Skeletal muscle tissue (tissue), 5 donors: ENCODE data around the gene AHDC1. TPM values are rescaled to one million over a fixed set of nuclear protein-coding genes. Genes with fewer than 3 reads are reported as not detected.

Experiments used
- H3K27ac ChIP-seq: one replicate; pipeline ENCODE4 v1.7.0; 2013; ENCODE audit warnings: mild to moderate bottlenecking, low read depth, low read length, inconsistent platforms
- H3K27me3 ChIP-seq, 3 donors: one replicate each; pipeline ENCODE4 v1.7.0; 2013; ENCODE audit warnings: low read length in 3 of 3; ENCODE audit not compliant: control insufficient read depth in 3 of 3, insufficient read depth in 3 of 3
- H3K36me3 ChIP-seq, 3 donors: one replicate each; pipeline ENCODE4 v1.7.0; 2013; ENCODE audit warnings: low read length in 3 of 3; ENCODE audit not compliant: control insufficient read depth in 3 of 3, insufficient read depth in 3 of 3
- H3K4me1 ChIP-seq, 3 donors: one replicate each; pipeline ENCODE4 v1.7.0; 2013; ENCODE audit warnings: low read length in 3 of 3, mild to moderate bottlenecking in 3 of 3; ENCODE audit not compliant: control insufficient read depth in 3 of 3, insufficient read depth in 3 of 3
- H3K4me3 ChIP-seq, 3 donors: one replicate each; pipeline ENCODE4 v1.7.0; 2013; ENCODE audit warnings: low read length in 3 of 3
- H3K9ac ChIP-seq, 3 donors: one replicate each; pipeline ENCODE4 v1.7.0; 2013; ENCODE audit warnings: low read length in 3 of 3, mild to moderate bottlenecking in 3 of 3, moderate library complexity in 2 of 3, low read depth in 1 of 3
- H3K9me3 ChIP-seq, 3 donors: one replicate each; pipeline ENCODE4 v1.7.0; 2013; ENCODE audit warnings: low read length in 3 of 3; ENCODE audit not compliant: control insufficient read depth in 3 of 3
- small RNA-seq: library from RNA; depleted of rRNA; stranded (forward); fragments of <200 nt; gene quantifications from one replicate; pipeline ENCODE3, GENCODE V24; 2014
- total RNA-seq: library from RNA; depleted of rRNA; stranded (reverse); fragments of >200 nt; gene quantifications from one replicate; pipeline ENCODE4 v1.2.3, GENCODE V29; 2014
- donor health status: Osteomylitis.

The AHDC1 gene
- total RNA-seq, 1 donor from 2014 or later: 19.8 TPM

DNA sequence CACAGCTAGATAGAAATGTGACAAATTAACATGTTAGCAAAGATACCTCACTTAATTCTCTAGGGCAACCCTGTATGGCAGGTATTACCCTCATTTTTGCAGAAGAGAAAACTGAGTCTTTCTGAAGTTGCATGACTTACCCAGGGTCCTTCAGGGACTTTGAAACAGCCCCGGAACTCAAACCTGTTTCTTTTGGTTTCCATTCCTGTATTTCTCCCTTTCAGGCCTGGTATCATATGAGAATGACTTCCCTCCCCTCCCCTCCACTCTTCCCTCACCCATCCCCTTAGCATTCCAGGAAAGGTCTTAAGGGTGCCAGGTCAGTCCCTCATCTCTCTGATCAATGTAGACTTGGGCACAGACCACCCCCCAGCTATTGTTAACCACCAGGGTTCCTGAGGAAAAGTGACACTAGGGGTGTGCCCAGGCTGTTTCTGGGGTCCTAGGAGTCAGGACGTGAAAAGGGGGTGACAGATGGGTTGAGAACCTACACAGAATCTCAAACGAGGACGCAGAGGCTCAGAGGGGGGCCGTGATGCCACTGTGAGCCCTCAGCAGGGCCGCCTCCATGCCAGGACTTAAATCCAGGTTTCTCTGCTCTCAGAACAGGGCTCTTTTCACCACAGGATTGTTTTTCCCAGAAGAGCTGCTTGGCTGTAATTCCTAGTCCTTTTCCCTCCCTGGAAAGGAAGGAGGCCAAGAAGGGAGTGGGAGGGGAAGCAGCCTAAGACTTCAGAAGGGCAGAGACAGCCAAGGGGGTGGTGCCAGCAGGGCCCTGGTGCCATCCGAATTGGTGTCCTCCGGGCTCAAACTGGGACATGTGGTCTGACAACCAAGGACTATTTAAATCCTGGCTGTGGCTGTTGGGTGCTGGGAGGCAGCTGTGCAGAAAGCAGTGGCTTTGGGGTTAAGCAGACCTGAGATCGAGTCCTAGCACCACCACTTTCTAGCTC, 111.9 kb downstream of the AHDC1 start:
- Histone ChIP-seq H3K9me3 (no peaks in the 10 kb centered on the region), H3K4me1 (peaks cover 27 to 30% (median 29%) of the 10 kb centered on the region in 3 donors), H3K36me3 (no peaks in the 10 kb centered on the region), H3K27me3 (no peaks in the 10 kb centered on the region), H3K27ac (peak overlapping the region; percentile 99), H3K4me3 (peak overlapping the region in 2 of 3 donors; percentile 13 to 23), H3K9ac (peak overlapping the region; percentile 64 to 76 (median 70))

DNA sequence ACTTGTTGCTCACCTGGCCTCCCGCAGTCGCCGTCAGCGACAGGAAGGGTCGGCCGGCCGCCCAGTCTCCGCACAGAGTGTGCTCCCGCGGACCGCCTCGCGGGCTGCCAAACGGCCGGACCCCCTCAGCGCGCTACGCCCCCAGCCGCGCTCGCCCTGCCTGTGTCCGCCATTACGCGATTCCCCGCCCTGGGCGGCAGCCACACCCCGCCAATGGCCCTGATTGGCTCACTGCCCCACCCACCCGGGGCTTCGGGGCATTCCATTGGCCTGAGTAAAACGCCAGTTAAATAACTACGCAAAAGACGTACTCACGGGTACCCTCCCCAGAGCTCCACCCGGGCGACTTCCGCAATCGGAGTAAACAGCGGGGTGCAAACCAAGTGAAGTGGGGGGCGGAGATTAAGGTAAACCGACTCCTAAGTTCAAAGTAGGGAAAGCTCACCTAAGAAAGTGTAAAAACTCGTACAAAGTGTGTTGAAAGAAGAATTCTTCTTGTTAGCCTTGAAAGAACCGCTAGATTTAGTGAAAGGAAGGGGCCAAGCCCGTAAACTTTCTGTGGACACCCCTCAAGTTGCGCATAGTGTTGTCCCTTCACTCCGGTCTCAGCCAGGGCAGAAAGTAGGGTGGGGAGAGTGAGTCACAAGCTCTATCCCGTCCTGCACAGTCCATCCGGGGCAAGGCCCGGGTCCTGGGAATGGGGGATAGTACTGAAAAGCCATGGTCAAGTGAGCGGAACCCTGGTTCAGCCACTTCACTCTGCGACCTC, 113.8 kb downstream of the AHDC1 start, which contains the start of gene WASF2:
Gene WASF2, minus strand, starts transcription at position 195 of the 769 bp plus-strand sequence. CDS start 61,277 bp downstream, outside the sequence.
- H3K27me3 ChIP-seq: no peaks in the 10 kb centered on the region
- H3K27ac ChIP-seq: peak within 1 kb of the TSS; percentile 99
- H3K36me3 ChIP-seq: no peaks in the 10 kb centered on the region
- peak within 1 kb of the TSS; percentile 80 to 99 (median 84) for H3K4me3 ChIP-seq
- peaks cover 26 to 29% (median 29%) of the 10 kb centered on the region in 3 donors for H3K4me1 ChIP-seq
- H3K9me3 ChIP-seq: no peaks in the 10 kb centered on the region
- H3K9ac ChIP-seq: peak within 1 kb of the TSS; percentile 91 to 99 (median 99)

DNA sequence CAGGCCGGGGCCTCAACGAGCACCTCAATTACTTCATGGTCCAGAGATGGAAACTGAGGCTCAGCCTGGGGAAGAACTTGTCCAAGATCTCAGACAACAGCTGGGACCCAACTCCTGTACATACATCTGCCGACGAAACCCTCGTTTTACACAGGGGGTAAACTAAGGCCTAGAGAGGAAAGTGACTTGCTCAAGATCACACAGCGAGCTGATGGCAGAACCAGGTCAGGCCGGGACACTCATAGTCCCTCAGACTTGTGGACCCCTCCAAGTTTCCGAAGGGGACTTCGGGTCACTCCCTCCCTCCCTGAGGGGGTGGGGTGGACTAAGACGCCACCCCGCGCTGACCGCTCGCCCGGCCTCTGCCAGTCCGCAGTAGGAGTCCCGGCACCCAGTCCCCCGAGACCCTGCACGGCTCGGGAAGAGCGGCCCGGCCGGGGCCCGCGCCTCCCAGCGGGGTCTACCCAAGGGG, 114.4 kb downstream of the AHDC1 start:
- Histone ChIP-seq H3K4me1 (peaks cover 26 to 29% (median 29%) of the 10 kb centered on the region in 3 donors), H3K27ac (peak overlapping the region; percentile 99), H3K9me3 (no peaks in the 10 kb centered on the region), H3K4me3 (peak overlapping the region; percentile 78 to 99 (median 84)), H3K27me3 (no peaks in the 10 kb centered on the region), H3K36me3 (no peaks in the 10 kb centered on the region), H3K9ac (peak overlapping the region; percentile 91 to 99 (median 99))

DNA sequence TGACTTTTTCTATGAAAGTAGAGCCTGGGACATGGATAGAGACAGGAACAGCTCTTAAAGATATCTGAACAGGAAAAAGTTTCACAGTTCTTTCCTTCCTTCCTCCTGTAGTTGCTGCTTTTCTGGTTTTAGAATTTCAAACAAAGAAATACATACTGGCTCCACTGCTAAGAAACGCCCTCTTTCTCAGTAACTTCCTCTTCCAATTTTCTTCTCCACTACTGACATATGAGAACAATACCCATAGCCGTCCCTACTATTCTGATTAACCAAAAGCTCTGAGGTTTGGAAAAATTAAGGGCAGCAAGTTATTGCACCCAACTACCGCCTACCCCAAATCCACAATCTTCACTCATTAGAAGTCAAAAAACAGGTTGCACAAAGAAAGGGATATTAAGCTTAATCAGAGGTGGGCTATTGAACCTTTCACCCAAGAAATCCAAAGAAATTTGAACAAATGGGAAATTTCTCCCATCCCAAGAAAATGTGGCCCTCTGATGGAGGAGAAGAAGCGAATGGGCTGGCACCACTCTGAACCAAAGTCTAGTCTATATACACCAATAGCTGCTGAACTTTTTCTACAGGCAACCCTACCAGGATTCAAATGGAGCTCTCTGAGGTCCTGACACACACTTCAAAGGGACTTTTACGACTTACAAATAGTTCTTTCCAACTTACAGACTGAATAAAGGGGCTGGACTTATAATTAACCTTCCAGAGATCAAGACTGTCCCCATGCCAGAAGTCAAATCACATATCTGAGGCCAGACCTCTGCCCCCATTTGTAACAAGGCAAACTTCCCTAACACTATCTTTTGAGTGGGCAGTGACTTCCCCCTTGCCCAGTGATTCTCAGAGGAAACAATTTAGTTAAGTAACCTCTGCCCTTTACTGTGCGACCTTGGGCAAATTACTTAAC, 115.7 kb downstream of the AHDC1 start:
- Histone ChIP-seq H3K36me3 (no peaks in the 10 kb centered on the region), H3K27ac (peak overlapping the region; percentile 99), H3K9me3 (no peaks in the 10 kb centered on the region), H3K27me3 (no peaks in the 10 kb centered on the region), H3K4me1 (peaks cover 29 to 38% (median 33%) of the 10 kb centered on the region in 3 donors), H3K9ac (peak overlapping the region; percentile 91 to 99 (median 99)), H3K4me3 (peak overlapping the region; percentile 78 to 99 (median 84))

DNA sequence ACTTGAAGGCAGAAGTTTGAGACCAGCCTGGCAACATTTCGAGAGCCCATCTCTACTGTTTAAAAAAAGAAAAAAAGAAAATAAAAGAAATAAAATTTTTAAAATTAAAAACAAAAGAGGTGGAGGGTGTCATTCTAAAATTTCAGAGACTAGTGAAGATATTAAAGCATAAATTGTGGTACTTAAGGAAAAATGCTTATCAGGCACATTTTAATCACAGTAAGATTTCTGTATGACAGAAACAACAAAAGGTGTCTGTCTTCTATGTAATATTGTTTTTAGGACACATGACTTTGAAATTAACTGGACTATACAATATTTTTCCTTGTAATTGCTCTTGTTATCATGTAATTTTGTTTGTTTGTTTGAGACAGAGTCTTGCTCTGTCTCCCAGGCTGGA, 118.6 kb downstream of the AHDC1 start:
- no peaks in the 10 kb centered on the region for H3K27me3 ChIP-seq
- H3K27ac ChIP-seq: no peak overlapping the region
- H3K4me3 ChIP-seq: no peak overlapping the region
- H3K4me1 ChIP-seq: peaks cover 19 to 37% (median 24%) of the 10 kb centered on the region in 3 donors
- no peaks in the 10 kb centered on the region for H3K9me3 ChIP-seq
- no peak overlapping the region for H3K9ac ChIP-seq
- no peaks in the 10 kb centered on the region for H3K36me3 ChIP-seq

Small RNA genes within 50 kb of the gene (small RNA-seq; reads per million reads assigned to genes)
- not detected for gene AL031729.1

Other genes with a start within 250 kb of the AHDC1 start
- gene MAP3K6, start 237.2 kb downstream of the AHDC1 start, total RNA-seq: 4.2 TPM
- not detected for gene FCN3, start 229.3 kb downstream of the AHDC1 start, total RNA-seq
- not detected for gene CD164L2, start 220.8 kb downstream of the AHDC1 start, total RNA-seq
- under 0.01 TPM for gene GPR3, start 211.5 kb downstream of the AHDC1 start, total RNA-seq
- 25.6 TPM for gene WASF2, start 114.0 kb downstream of the AHDC1 start, total RNA-seq
- gene FGR, start 31.0 kb upstream of the AHDC1 start, total RNA-seq: 2.6 TPM
- gene IFI6, start 68.0 kb upstream of the AHDC1 start, total RNA-seq: 90.8 TPM
- 21.9 TPM for gene FAM76A, start 121.8 kb upstream of the AHDC1 start, total RNA-seq
- 39.1 TPM for gene STX12, start 169.1 kb upstream of the AHDC1 start, total RNA-seq
- gene PPP1R8, start 226.6 kb upstream of the AHDC1 start, total RNA-seq: 42.3 TPM